Smooth muscle cell (in vitro differentiated cells): Measurements from ENCODE around the gene RPL5. TPM values are rescaled to one million over a fixed set of nuclear protein-coding genes. Genes with fewer than 3 reads are reported as not detected.

Experiments
- DNase-seq: peaks from one replicate; lab custom pipeline; 2025; ENCODE audit not compliant: unreplicated experiment; lab: John Stamatoyannopoulos, UW
- H2AFZ ChIP-seq: fragments of 200-600 bp; sonication (generic); 2 replicates; pipeline ENCODE4 v1.6.0; 2016; ENCODE audit warnings: antibody characterized with exemption, low read depth, mild to moderate bottlenecking
- H3F3A ChIP-seq: fragments of 200-600 bp; sonication (generic); 2 replicates; pipeline ENCODE4 v1.6.0; 2017; ENCODE audit warnings: antibody characterized with exemption, low read depth
- H3K27ac ChIP-seq: fragments of 200-600 bp; sonication (generic); 2 replicates; pipeline ENCODE4 v1.5.1; 2016; ENCODE audit warnings: low read depth, mild to moderate bottlenecking
- H3K27me3 ChIP-seq: fragments of 200-600 bp; sonication (generic); 2 replicates; pipeline ENCODE4 v1.6.1; 2016; ENCODE audit warnings: low read depth, mild to moderate bottlenecking
- H3K36me3 ChIP-seq: fragments of 200-600 bp; sonication (generic); 2 replicates; pipeline ENCODE4 v1.5.1; 2016; ENCODE audit warnings: low read depth
- H3K4me1 ChIP-seq: fragments of 200-600 bp; sonication (generic); 2 replicates; pipeline ENCODE4 v1.5.1; 2016; ENCODE audit warnings: low read depth
- H3K4me2 ChIP-seq: fragments of 200-600 bp; sonication (generic); 2 replicates; pipeline ENCODE4 v1.6.0; 2016; ENCODE audit warnings: mild to moderate bottlenecking
- H3K4me3 ChIP-seq: fragments of 200-600 bp; sonication (generic); 2 replicates; pipeline ENCODE4 v1.5.1; 2016; ENCODE audit warnings: mild to moderate bottlenecking
- H3K79me2 ChIP-seq: fragments of 200-600 bp; sonication (generic); 2 replicates; pipeline ENCODE4 v1.6.0; 2016; ENCODE audit warnings: low read depth, mild to moderate bottlenecking
- H3K9ac ChIP-seq: fragments of 200-600 bp; sonication (generic); 2 replicates; pipeline ENCODE4 v1.6.0; 2016; ENCODE audit warnings: low read depth
- H3K9me3 ChIP-seq: fragments of 200-600 bp; sonication (generic); replicated peaks from 2 replicates; pipeline ENCODE4 v1.5.1; 2016; ENCODE audit warnings: low read depth
- H4K20me1 ChIP-seq: fragments of 200-600 bp; sonication (generic); 2 replicates; pipeline ENCODE4 v1.6.0; 2016; ENCODE audit warnings: low read depth
- WGBS: methylation state at CpG from one replicate; pipeline ENCODE4 v1.1.7; 2016; ENCODE audit warnings: low lambda C conversion rate; 5-methylcytosine and 5-hydroxymethylcytosine counted together
- polyA plus RNA-seq: library from polyadenylated mRNA; unstranded; fragments of >200 nt; fragmentation: Nextera tagmentation; extraction: Ambion mirVana; gene quantifications from 2 replicates; pipeline ENCODE4 v1.2.1, GENCODE V29; 2016
- small RNA-seq: library from RNA; depleted of rRNA; stranded (forward); fragments of <200 nt; gene quantifications from one replicate; pipeline ENCODE3, GENCODE V24; 2014
- total RNA-seq: library from RNA; depleted of rRNA; stranded (reverse); fragments of >200 nt; gene quantifications from 2 replicates; pipeline ENCODE4 v1.2.3, GENCODE V29; 2014
- TF ChIP-seq, protein P1 (sequence below): fragments of 200-600 bp; sonication (generic); IDR thresholded peaks from 2 replicates; pipeline ENCODE4 v1.5.1; 2017; ENCODE audit warnings: borderline replicate concordance, mild to moderate bottlenecking, antibody characterized with exemption; ENCODE audit not compliant: insufficient read depth, poor library complexity, severe bottlenecking

RPL5 gene
- total and polyA plus RNA-seq, 2 experiments from 2014 or later: 570 to 1,043 TPM

DNA sequence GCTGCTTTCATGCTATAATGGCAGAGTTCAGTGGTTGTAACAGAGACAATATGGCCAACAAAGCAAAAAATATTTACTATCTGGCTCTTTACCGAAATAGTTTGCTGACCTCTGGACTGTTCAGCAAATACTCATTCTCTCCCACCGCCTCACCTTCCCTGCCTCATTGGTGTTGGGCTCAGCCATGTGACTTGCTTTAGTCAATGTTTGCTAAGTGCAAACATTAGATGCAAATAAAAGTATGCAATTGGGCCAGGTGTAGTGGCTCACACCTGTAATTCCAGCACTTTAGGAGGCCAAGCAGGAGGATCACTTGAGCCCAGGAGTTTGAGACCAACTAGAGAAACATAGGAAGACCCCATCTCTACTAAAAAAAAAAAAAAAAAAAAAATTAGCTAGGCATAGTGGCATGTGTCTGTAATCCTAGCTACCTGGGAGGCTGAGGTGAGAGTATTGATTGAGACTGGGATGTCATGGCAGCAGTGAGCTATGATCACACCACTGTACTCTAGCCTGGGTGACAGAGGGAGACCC, 55.1 kb downstream of the RPL5 start:
- Histone ChIP-seq H3K4me2 (no peak overlapping the region), H3F3A (no peaks in the 10 kb centered on the region), H3K79me2 (no peaks in the 10 kb centered on the region), H3K27me3 (no peaks in the 10 kb centered on the region), H3K36me3 (no peaks in the 10 kb centered on the region), H3K4me3 (no peak overlapping the region), H3K4me1 (no peaks in the 10 kb centered on the region), H3K9me3 (peaks cover 7% of the 10 kb centered on the region), H3K27ac (no peak overlapping the region), H3K9ac (no peak overlapping the region), H2AFZ (no peak overlapping the region), H4K20me1 (no peaks in the 10 kb centered on the region)
- no peak for DNase-seq
- TF ChIP-seq, protein P1, sequence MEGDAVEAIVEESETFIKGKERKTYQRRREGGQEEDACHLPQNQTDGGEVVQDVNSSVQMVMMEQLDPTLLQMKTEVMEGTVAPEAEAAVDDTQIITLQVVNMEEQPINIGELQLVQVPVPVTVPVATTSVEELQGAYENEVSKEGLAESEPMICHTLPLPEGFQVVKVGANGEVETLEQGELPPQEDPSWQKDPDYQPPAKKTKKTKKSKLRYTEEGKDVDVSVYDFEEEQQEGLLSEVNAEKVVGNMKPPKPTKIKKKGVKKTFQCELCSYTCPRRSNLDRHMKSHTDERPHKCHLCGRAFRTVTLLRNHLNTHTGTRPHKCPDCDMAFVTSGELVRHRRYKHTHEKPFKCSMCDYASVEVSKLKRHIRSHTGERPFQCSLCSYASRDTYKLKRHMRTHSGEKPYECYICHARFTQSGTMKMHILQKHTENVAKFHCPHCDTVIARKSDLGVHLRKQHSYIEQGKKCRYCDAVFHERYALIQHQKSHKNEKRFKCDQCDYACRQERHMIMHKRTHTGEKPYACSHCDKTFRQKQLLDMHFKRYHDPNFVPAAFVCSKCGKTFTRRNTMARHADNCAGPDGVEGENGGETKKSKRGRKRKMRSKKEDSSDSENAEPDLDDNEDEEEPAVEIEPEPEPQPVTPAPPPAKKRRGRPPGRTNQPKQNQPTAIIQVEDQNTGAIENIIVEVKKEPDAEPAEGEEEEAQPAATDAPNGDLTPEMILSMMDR: no peak
- WGBS: 93% methylated on average over 2 of the region's 2 CpGs

DNA sequence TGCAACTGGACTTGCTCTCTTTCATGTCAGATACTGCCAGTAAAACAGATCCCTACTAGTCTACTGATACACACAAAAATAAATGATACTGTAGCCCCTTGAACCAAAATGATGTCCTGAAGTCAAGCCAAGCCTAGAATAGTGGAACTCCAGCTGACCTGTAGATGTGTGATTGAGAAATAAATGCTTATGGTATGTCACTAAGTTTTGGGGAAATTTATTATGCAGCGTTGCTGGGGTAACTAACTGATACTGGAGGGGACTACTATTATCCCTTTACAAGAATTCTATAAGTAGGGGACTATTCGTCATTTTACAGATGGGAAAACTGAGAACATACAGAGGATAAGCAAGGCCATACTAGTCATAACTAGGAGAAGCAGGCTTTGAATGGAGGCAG, 55.6 kb downstream of the RPL5 start:
- no peaks in the 10 kb centered on the region for H3K79me2 ChIP-seq
- no peak for DNase-seq
- no peaks in the 10 kb centered on the region for H3K36me3 ChIP-seq
- H3K4me1 ChIP-seq: no peaks in the 10 kb centered on the region
- TF ChIP-seq, protein P1: no peak
- H3F3A ChIP-seq: no peaks in the 10 kb centered on the region
- no peak overlapping the region for H3K27ac ChIP-seq
- H4K20me1 ChIP-seq: no peaks in the 10 kb centered on the region
- H3K9me3 ChIP-seq: peaks cover 7% of the 10 kb centered on the region
- H3K4me2 ChIP-seq: no peak overlapping the region
- no peak overlapping the region for H3K9ac ChIP-seq
- 93% methylated on average over 2 of the region's 2 CpGs for WGBS
- no peak overlapping the region for H2AFZ ChIP-seq
- H3K27me3 ChIP-seq: no peaks in the 10 kb centered on the region
- no peak overlapping the region for H3K4me3 ChIP-seq

Small RNA genes lying within 50 kb of the gene (small RNA-seq; reads per million reads assigned to genes)
- not detected for gene RF00432
- 23.5 reads per million, percentile 91 among the genes with 10 or more reads in this experiment for gene SNORA66
- gene SNORD21: not detected

Other genes with a start within 250 kb of the RPL5 start
- 45.2 and 47.6 TPM in 2 replicates for gene EVI5, start 46.9 kb upstream of the RPL5 start, total RNA-seq
- 30.0 and 35.4 TPM in 2 replicates for gene EVI5, start 46.9 kb upstream of the RPL5 start, polyA plus RNA-seq
- 8.3 and 8.4 TPM in 2 replicates for gene DIPK1A, start 129.4 kb downstream of the RPL5 start, total RNA-seq
- 7.3 and 8.4 TPM in 2 replicates for gene DIPK1A, start 129.4 kb downstream of the RPL5 start, polyA plus RNA-seq
- gene MTF2, start 247.2 kb downstream of the RPL5 start, total RNA-seq: 41.2 and 41.7 TPM in 2 replicates
- 43.1 and 54.1 TPM in 2 replicates for gene MTF2, start 247.2 kb downstream of the RPL5 start, polyA plus RNA-seq